ENCODE data around the gene ARHGAP24.
"Not testable (repeated sequence)": the region's sequence is repeated elsewhere in the genome, so short reads cannot be mapped to it uniquely, and the experiment has no call there.

The ARHGAP24 gene

DNA sequence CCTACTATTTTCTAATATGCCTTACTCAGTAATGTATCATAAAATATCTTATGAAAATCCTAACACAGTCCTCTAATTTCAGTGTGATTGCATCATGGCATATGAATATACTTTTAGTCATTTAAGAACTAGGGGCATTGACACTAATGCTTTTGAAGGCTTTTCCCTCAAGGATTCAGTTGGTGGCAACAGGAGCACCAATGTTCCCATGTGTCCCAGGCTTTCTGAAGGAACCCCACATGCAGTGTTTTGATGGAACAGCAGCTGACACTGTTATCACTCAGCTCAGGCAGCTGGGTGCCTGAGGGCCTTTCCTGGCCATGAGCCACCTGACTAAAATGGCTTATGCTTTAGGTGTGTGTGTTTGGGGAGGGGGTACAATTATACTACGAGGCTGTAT is 348.3 kb downstream of the ARHGAP24 start:
- no peak for DNase-seq

DNA sequence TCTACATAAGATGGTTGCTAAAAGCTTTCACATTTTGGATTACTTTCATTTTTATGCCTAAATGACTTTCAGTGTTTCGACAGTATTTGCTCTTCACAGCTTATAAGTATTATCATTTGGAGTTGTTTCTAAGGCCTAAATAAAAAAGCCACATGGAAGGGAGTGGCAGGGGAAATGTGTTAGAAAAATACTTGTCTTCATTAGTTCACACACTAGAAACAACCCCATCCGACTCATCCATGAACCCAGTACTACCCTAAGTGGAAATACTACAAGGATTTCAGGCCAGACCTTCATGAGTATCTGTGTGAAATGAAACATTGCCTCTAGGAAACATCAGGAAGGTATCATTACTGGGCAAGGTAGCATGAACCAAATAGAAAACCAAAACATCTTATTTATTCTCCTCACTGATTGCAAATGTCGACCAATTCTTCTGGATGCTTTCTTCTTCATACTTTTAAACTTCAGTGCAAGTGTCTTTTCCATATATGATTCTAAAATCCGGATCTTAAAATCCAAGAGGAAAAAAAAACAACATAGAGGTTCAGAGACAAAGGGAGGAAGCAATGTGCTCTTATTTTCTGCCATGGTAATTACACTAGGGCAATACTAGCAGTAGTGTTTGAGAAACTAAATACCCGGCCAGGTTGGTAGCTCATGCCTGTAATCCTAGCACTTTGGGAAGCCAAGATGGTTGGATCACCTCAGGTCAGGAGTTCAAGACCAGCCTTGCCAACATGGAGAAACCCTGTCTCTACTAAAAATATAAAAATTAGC is 349.4 kb downstream of the ARHGAP24 start:
- no peak for DNase-seq

DNA sequence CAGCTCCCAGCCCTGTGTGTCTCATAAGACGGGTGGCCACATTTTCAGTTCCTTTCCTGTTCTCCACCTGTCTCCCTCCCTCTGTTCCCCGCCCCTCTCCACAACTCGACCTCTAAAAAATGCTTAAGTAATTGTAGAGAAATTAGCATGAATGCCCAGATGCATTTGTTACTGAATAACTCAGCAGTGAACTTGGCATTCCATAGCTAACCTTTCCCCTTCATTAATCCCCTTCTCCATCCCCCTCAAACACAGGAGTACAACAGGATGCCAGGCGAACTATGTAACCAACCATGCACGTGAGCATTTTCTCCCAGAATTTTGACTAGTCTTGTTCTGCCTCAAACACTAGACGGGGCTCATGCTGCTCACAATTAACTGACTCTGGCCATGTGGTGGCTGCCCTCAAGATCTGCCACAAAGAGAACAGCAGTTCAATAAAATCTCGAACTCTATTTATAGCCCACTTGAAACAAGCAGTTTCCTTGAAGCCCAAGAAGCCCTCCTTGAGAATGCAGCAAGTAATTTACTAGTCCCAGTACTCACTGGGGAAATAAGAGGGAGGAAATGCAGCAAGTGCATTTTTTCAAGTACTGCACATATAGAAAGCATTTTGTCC is 351.2 kb downstream of the ARHGAP24 start:
- no peak for DNase-seq

DNA sequence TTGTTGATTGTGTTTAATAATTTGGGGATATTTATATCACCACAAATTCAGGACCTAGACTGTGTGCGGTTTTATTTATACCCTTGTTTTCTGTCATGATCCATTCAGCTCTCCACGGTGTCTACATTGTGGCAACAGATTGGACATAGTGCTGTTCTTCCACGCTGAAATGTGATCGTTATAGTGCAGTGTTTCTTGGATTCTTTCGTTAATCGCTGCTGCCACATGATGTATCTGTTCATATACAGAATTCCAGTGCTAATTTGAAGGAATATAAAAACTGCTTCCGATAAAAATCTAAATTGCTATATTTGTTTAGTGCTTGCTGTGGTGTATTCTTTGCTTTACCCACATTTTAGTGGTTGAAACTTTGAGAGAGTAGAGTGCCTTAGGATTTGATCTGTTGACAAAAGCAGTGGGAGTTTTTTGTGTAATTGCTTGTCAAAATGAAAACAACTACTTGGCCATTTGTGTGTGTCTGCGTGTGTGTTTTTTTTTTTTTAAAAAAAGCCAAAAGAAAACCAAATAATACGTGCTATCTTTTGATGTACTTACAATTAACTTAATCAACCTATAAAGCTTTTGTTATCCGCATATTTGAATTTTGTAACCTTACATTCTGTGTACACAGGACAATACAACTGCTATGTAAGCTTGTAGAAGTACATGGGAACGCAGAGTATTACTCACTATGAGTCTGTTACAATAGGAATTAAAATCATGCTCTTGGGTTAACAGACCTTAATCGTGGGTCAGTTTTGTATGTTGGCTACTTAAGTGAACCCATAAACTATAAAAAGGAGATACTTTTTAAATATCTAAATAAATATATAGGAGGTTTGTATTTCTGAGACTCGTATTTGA is 353.3 kb downstream of the ARHGAP24 start:
- DNase-seq, result no peak

DNA sequence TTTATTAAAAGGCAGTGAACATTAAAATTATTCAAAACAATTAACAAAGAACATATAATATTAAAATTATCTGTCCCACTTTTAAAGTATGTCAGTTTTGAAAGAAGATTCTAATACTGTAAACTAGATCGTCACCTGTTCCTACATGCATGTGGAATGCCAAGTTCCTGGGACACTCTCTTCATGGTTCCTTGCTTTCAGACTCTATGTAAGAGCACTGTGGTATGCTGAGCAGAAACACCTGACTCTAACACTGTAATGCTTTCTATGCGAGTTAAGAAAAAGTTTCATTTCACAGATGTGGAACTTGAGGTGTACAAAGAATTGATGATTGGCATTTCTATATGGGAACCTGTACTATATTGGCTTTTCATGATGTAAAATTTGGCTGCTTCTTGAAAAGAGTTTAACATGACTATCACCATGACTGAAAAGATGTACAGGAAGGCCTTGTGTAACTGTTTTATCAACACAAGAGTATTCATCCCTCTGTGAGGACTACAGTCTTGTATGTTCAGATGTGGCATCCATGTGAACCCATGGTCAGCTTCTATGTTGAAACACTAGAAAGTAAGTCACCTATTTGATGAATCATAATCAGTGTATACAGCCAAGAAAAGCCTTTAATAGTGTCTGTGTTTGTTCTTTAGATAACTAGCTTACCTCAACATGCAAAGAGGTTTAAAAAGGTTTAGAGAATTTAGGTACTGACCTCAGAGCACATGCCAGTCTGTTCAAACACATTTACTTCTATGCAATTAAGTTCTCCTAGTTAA is 354.5 kb downstream of the ARHGAP24 start:
- DNase-seq, result no peak

DNA sequence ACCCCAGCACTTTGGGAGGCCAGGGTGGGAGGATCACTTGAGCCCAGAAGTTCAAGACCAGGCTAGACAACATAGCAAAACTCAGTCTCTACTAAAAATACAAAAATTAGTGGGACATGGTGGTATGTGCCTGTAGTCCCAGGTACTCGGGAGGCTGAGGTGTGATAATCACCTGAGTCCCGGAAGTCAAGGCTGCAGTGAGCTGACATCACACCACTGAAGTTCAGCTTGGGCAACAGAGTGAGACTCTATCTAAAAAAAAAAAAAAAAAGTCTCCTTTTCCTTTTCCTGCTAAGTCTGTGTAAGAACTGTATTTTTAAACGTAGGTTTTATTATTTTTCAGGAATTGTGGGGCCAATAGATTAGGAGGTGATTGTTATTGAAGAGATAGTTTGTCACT is 356.7 kb downstream of the ARHGAP24 start:
- no peak for DNase-seq

DNA sequence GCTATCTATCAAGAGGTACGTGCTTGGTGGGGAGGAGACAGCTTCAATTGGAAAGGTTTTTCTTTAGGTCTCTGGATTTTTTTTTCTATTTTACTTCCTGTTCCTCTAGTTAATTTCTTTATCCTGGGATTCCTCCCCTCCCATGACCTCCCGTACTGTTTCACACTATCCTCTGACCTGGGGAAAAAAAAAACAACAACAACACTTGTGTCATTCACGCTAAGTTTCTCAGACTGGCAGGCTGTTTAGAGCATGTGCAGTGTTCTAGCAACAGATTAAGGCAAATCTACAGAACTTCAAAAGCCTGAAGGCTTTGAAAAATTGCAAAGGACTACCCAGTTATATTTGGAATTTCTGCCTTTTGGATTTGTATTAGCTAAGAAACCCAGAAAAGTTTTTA is 358.4 kb downstream of the ARHGAP24 start:
- DNase-seq, result no peak

DNA sequence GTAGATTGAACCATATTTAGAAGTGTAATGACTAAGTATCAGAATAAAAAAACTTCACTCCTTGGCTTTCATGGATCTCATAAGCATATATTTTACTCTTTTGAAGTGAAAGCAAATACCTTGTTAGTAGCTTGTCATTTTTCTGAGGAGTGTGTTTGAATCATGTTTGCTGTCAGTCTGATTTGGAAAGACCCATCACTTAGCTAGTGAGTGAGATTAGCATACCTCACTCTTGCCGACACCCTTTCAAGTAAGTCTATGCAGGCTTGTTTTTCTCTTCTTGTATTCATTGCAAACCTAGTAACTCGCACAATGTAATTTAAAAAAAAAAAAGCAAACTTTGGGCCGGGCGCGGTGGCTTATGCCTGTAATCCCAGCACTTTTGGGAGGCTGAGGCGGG is 360.0 kb downstream of the ARHGAP24 start:
- no peak for DNase-seq

DNA sequence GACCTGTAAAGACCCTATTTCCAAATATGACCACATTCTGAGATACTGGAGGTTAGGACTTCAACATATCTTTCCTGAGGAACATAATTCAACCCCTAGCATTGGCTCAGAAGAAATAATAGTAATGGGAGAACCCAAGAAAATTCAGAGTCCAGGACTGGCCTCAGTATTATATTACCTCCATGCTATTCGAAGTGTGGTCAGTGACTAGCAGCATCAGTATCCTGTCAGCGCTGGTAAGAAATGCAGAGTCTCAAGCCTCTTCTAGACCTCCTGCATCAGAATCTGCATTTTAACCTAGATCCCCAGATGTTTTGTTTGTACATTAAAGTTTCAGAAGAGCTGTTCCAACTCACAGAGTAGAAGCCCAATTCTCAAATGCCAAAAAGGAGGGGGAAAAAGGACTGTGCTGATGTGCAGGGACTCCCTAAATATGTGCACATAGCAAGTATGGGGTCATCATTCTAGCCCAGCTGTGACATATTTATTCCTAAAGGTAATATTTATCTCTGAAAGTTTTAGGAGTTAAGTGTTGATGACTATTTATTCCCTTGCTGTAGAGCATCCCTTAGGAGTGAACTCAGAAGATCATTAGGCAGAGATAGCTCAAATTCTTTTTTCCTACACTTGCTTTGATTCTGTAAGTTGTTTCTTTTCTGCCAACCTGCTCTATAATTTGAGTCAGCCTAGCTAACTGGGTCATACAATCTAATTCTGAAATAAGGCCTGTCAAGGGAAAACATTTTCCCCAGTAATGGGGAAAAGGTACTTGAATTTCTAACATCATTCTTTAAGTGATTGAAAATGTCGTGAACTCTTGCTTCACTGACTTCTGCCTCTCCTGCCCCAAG is 361.9 kb downstream of the ARHGAP24 start:
- DNase-seq, result no peak

DNA sequence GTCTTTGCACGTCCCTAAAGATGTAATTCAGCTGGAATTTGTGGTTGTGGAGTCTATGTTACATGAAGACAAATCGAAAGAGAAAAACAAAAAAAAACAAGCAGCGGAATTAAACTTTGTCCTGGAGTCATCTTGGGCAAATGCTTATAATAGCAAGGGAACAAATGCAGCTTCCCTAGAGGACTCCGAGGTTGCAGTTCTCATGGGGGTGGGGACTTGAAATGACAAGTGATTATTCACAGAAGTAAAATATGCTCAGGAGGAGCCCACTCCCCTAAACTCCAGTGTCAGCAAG is 362.4 kb downstream of the ARHGAP24 start:
- DNase-seq, result no peak

DNA sequence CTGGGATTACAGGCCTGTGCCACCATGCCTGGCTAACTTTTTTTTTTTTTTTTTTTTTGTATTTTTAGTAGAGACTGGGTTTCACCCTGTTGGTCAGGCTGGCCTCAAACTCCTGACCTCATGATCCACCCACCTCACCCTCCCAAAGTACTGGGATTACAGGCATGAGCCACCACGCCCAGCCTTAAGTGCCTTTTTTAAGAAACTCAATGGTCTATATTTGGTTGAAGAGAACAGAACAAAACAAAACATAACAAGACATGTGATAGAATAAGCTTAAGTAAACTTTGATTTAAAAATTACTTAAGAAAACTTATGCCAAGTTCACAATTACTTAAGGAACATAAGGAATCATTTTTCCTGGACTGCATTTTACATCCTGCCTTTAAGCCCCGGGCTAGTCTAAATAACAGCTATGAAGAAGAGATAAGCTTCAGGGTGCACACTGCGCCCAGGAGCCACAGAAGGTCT is 365.1 kb downstream of the ARHGAP24 start:
- not testable (repeated sequence) for DNase-seq

DNA sequence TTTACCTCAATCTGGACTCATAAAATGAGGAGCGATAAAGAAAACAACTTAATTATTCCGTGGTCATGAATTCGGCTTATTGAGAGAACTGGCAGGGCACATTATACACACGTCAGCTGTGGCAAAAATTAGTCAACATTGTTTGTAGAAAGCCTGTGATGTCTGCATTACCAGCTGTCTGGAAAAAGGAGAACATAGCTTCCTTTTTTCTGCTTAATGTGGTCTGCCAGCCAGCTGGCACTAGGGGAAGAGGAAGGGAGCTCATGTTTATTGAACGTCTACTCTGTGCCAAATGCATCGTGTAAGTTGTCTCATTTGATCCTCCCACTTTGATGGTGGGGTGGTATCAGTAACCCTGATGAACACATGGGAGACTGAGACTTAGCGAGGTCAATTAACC is 367.6 kb downstream of the ARHGAP24 start:
- DNase-seq, result peak; percentile 82 to 91

DNA sequence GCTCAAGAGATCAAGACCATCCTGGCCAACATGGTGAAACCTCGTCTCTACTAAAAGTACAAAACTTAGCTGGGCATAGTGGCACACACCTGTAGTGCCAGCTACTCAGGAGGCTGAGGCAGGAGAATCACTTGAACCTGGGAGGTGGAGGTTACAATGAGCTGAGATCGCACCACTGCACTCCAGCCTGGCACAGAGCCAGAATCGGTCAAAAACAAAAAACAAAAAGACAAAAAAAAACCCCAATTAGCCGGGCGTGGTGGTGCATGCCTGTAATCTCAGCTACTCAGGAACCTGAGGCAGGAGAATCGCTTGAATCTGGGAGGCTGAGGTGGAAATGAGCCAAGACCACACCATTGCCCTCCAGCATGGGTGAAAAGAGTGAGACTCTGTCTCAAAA is 378.8 kb downstream of the ARHGAP24 start:
- not testable (repeated sequence) for DNase-seq

DNA sequence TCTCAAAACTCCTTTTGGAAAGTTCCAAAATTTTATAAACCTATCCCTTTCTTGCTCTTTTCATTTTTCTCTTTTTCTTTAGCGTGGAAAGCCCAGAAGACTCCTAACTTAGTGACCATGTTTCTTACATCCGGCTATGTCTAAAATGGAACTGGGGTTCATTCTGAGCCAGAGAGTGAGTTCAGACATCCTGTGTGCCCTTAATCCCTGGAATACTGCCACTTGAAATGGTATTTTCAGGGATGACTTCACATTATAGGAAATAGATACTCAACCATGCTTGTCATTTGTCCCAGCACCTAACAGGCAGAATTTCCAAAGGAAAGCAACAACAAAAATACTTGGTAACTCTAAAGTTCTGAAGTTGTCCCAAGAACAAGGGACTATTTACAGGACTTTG is 379.6 kb downstream of the ARHGAP24 start:
- no peak for DNase-seq

DNA sequence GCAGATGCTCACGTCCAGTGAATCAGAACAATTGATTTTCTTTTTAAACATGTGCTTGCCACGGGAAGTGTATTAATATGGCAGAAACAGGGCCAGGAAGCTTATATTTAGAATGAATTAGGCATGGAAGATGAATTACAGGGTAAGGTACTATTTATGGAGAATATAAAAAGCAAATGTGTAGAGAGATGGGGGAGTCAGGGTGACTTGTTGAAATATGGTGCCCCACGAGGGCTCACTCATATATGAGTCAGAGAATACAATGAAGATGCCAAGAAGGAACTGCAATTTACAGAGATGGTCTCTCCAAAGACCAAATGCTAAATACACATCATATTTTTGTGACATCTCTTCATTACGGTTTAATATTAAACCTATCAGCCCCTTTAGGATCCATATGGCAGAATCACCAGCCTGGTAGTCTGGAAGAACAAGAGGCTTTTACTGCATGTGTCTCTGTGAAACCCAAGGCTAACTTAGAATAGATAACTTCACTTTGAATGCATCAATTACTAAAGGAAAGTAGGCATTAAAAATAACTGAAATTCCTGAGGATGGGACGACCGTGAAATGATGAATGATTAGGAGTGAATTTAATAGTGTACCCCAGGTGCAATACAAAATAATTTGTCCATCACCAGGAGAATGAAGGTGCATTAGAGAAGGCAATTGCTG is 385.3 kb downstream of the ARHGAP24 start:
- DNase-seq, result no peak

DNA sequence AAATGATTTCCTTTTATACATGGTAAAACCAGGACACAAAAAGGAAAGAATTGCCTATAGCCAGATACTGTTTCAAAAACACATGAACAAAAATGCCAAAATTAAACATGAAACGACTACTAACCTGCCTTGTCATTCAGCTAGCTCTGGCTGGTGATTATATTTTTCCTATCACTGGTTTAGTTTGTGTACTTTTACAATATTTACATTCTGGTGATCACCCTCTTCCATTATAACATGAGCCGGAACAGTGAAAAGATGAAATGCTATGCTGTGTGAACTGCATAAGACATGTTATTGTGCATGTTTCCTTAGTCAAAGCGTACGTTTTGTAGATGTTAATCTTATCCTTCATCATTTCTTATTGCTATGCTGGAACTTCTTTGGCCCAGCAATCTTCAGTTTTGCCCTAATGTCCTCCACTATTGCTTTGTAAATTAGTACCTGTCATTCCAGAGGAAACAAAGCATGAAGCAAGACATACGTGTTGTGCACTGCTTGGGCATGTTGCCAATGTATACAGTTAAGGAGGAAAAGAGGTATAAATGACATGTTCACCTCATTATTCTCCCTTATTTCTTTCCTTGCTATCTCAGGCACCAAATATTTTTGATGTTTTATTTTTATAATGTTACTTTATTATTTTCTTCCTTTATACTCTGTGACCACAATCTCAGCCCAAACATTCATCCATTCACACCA is 386.3 kb downstream of the ARHGAP24 start:
- no peak for DNase-seq

DNA sequence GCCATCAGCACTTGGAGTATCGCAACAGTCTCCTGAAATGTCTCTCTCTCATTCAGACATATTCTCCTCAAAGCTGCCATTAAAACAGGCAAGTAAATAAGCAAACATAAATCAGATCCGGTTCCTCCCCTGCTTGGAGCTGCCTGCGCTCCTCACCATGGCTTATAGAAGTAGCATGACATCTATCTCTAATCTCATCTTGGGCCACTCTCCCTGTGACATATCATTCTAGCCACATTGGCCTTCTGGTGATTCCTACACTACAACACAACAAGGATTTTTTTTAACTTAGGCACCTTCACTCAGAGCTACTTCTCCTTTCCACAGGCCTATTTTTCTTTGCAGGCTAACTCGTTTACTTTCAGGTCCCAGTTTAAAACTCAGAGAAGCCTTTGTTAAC is 387.9 kb downstream of the ARHGAP24 start:
- DNase-seq, result no peak

DNA sequence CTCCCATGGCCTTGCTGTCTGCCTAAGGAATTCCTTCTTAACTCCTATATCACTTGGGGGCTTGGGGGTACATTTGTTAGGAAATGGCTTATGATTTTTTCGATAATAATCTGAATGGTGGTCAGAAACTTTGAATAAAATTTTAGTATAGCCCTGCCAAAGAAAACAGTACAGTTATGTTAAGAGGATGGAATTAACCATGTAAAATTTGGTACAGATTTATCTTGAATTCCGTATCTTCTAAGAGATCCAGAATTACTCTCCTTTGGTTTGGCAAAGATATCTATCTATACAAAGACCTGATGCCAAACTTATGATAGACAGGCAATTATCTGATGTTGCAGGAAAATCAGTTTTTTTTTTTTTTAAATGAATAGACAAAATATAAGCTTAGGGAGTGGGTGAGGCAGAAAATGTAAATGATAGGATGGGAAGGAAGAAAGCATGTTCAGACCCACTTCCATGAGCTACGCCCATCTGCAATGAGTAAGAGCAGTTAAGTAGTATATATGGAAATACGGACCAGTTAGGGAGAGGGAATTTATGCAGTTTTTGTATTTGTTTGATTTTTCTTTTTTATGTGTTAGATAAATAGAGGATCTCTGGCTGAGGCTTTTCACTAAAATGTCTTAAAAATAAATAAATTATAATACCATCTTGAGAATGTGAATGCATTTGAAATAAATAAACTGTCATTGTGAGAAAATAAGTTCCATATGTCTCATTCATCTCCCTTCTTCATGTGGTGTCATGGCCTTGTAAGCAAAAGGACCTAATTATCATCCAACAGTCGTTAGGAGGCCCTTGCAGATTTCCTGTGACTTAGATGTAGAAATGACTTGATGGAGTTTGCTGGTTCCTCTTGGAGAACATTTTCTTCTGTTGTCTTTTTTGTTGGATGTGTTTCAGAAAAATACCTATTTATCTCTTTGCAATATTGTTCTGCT is 389.6 kb downstream of the ARHGAP24 start:
- DNase-seq, result no peak

DNA sequence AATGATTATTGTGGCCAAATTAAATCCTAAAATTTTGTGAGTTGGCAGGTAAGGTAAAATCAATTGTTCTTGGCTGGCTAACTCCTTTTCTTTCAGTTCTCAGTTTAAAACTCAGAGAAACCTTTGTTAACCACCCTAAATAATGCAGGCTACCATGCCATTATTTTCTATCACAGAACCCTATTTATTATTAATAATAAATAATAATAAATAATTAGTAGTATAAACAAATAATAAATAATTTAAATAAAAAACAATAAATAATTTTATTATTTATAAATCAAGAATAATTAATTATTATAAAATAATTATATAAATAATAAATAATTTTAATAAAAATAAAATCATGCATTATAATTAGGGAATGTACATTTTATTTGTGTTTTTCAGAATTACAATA is 390.3 kb downstream of the ARHGAP24 start:
- DNase-seq, result no peak
